DOHH2 (cell line): ENCODE measurements around the gene KIF26B.

ENCODE experiments used
- H3F3A ChIP-seq: fragments of 200-600 bp; sonication (generic), shearing (Covaris generic); 2 replicates; pipeline ENCODE4 v1.6.0; 2016; ENCODE audit warnings: antibody characterized with exemption, mild to moderate bottlenecking; ENCODE audit not compliant: control insufficient read depth, insufficient read depth
- H3K27ac ChIP-seq: fragments of 200-600 bp; sonication (generic); 2 replicates; pipeline ENCODE4 v1.5.1; 2014; ENCODE audit warnings: low read depth, mild to moderate bottlenecking, low read length, moderate library complexity
- H3K27me3 ChIP-seq: fragments of 200-600 bp; sonication (generic); 2 replicates; pipeline ENCODE4 v1.6.1; 2014; ENCODE audit warnings: mild to moderate bottlenecking, low read length, mixed read lengths; ENCODE audit not compliant: control insufficient read depth
- H3K36me3 ChIP-seq: fragments of 200-600 bp; sonication (generic); 2 replicates; pipeline ENCODE4 v1.6.1; 2014; ENCODE audit warnings: mild to moderate bottlenecking, low read length, moderate library complexity, mixed read lengths; ENCODE audit not compliant: control insufficient read depth
- H3K4me1 ChIP-seq: fragments of 200-600 bp; sonication (generic); 2 replicates; pipeline ENCODE4 v1.6.1; 2014; ENCODE audit warnings: mild to moderate bottlenecking, low read length, mixed read lengths; ENCODE audit not compliant: control insufficient read depth
- H3K4me2 ChIP-seq: fragments of 200-600 bp; sonication (generic); 2 replicates; pipeline ENCODE4 v1.6.0; 2014; ENCODE audit warnings: mild to moderate bottlenecking, low read length, moderate library complexity
- H3K4me3 ChIP-seq: fragments of 200-600 bp; sonication (generic); 2 replicates; pipeline ENCODE4 v1.5.1; 2014; ENCODE audit warnings: mild to moderate bottlenecking, low read length, mixed read lengths
- H3K79me2 ChIP-seq: fragments of 200-600 bp; sonication (generic); 2 replicates; pipeline ENCODE4 v1.6.1; 2014; ENCODE audit warnings: mild to moderate bottlenecking, low read length, mixed read lengths; ENCODE audit not compliant: control insufficient read depth
- H3K9me2 ChIP-seq: fragments of 200-600 bp; sonication (generic); replicated peaks from 2 replicates; pipeline ENCODE4 v1.6.1; 2014; ENCODE audit warnings: mild to moderate bottlenecking, low read length, mixed read lengths; ENCODE audit not compliant: control insufficient read depth
- H3K9me3 ChIP-seq: fragments of 200-600 bp; sonication (generic); 2 replicates; pipeline ENCODE4 v1.6.1; 2014; ENCODE audit warnings: antibody characterized with exemption, low read length, mixed read lengths; ENCODE audit not compliant: control insufficient read depth, insufficient read depth
- H4K20me1 ChIP-seq: fragments of 200-600 bp; sonication (generic); 2 replicates; pipeline ENCODE4 v1.6.0; 2014; ENCODE audit warnings: low read depth, mild to moderate bottlenecking, antibody characterized with exemption, low read length, moderate library complexity; ENCODE audit not compliant: control insufficient read depth, insufficient read depth
- EZH2phosphoT487 ChIP-seq: fragments of 200-600 bp; sonication (generic); IDR thresholded peaks from 2 replicates; pipeline ENCODE4 v1.6.1; 2017; ENCODE audit warnings: borderline replicate concordance, mild to moderate bottlenecking, antibody characterized with exemption, low read length, moderate library complexity, mixed read lengths
- TF ChIP-seq, protein P1 (sequence below): fragments of 200-600 bp; sonication (generic); IDR thresholded peaks from one replicate; pipeline ENCODE4 v1.5.1; 2014; ENCODE audit warnings: antibody characterized with exemption, mild to moderate bottlenecking, low read depth, low read length; ENCODE audit not compliant: poor library complexity, severe bottlenecking

KIF26B gene

DNA sequence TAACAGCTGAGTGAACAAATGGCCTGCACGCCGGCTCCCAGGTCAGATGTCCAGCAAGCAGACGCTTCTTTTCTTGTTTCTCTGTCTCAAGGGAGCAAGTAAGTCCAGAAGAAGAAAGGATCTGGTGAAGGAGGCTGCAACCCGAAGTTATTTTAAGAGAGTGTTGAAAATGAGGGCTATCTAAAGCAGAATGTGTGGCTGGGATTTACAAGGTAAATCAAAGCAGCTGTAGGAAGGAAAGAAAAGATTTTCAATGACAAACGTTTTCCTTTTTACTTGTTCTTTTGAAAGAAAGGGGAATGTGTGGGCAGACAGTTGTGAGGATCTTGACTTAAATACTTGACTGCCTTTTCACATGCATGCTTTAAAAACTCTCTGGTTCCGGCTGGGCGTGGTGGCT, 311.5 kb downstream of the KIF26B start:
- 0 out of 2 replicates have a peak, but pooled peaks cover 2% of the 10 kb centered on the region for H3K27me3 ChIP-seq

DNA sequence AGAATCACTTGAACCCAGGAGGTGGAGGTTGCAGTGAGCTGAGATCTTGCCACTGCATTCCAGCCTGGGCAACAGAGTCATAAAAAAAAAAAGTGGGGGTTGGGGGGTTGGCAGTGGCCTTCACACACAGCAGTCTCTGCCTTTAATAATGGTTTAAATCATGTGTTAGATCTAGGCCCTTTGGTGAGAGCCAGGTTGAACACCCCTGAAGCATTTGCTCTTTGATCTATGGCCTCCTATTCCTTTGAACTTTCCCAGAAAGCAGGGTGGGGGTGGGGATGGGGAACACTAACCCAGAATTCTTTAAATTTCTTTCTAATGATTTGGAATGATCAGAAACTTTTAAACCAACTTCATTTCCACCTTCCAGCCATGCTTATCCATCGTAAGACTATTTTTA, 313.0 kb downstream of the KIF26B start:
- Histone ChIP-seq H3K9me3 (no peaks in the 10 kb centered on the region), H3K27ac (no peak overlapping the region), H3K9me2 (no peaks in the 10 kb centered on the region), H3K27me3 (0 out of 2 replicates have a peak, but pooled peaks cover 2% of the 10 kb centered on the region), H3K4me1 (no peaks in the 10 kb centered on the region), H3K36me3 (no peaks in the 10 kb centered on the region), H4K20me1 (no peaks in the 10 kb centered on the region), H3K79me2 (no peaks in the 10 kb centered on the region), H3F3A (no peaks in the 10 kb centered on the region), H3K4me3 (no peak overlapping the region), H3K4me2 (no peak overlapping the region)
- no peak for TF ChIP-seq EZH2phosphoT487
- TF ChIP-seq, protein P1, sequence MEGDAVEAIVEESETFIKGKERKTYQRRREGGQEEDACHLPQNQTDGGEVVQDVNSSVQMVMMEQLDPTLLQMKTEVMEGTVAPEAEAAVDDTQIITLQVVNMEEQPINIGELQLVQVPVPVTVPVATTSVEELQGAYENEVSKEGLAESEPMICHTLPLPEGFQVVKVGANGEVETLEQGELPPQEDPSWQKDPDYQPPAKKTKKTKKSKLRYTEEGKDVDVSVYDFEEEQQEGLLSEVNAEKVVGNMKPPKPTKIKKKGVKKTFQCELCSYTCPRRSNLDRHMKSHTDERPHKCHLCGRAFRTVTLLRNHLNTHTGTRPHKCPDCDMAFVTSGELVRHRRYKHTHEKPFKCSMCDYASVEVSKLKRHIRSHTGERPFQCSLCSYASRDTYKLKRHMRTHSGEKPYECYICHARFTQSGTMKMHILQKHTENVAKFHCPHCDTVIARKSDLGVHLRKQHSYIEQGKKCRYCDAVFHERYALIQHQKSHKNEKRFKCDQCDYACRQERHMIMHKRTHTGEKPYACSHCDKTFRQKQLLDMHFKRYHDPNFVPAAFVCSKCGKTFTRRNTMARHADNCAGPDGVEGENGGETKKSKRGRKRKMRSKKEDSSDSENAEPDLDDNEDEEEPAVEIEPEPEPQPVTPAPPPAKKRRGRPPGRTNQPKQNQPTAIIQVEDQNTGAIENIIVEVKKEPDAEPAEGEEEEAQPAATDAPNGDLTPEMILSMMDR: no peak

More for the DNA sequence above, 311.5 kb downstream of the KIF26B start:
- Histone ChIP-seq H4K20me1 (no peaks in the 10 kb centered on the region), H3F3A (no peaks in the 10 kb centered on the region), H3K4me3 (no peak overlapping the region), H3K9me2 (no peaks in the 10 kb centered on the region), H3K4me2 (no peak overlapping the region), H3K36me3 (no peaks in the 10 kb centered on the region), H3K79me2 (no peaks in the 10 kb centered on the region), H3K9me3 (no peaks in the 10 kb centered on the region), H3K27ac (no peak overlapping the region), H3K4me1 (no peaks in the 10 kb centered on the region)
- no peak for TF ChIP-seq EZH2phosphoT487
- TF ChIP-seq, protein P1: no peak

DNA sequence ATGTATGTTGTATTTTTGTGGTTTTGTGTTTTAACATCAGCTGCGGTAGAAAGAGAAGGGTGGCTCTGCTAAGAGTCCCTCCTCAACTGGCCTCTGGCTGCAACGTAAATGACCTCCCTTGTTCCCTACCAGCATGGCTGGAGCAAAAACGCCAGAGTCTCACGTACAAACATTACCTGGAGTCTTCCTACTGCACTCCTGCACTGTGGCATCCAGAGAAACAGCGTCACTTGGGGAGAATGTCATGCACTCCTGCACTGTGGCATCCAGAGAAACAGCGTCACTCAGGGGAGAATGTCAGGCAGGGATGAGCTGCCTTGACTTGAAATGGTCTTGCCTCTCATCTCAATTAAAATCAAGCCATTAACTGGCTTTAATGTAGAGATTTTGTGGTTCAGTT, 314.2 kb downstream of the KIF26B start:
- Histone ChIP-seq H3K9me2 (no peaks in the 10 kb centered on the region), H3K4me3 (no peak overlapping the region), H3K27me3 (0 out of 2 replicates have a peak, but pooled peaks cover 2% of the 10 kb centered on the region), H3K4me1 (no peaks in the 10 kb centered on the region), H3K36me3 (no peaks in the 10 kb centered on the region), H3F3A (no peaks in the 10 kb centered on the region), H3K9me3 (no peaks in the 10 kb centered on the region), H3K4me2 (no peak overlapping the region), H4K20me1 (no peaks in the 10 kb centered on the region), H3K79me2 (no peaks in the 10 kb centered on the region), H3K27ac (no peak overlapping the region)
- TF ChIP-seq, protein P1: no peak
- TF ChIP-seq EZH2phosphoT487: no peak

DNA sequence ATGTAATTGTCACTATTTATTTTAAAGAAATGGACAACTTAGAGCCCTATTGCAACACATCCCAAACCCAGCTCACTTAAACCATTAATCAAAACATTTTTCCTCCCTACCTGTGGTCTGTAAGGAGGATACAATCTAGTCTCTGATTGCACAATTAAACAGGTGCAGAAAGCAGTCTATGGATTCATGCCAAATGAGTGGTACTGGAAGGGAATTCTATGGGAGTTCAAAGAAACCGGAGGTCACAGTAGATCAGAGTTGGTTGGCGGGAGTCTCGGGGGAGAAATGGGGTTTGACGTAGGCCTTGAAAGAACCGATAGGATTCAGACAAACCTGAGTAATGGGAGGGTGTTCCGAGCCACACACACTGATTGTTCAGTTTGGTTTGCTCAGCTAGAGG, 314.9 kb downstream of the KIF26B start:
- no peak for TF ChIP-seq EZH2phosphoT487
- TF ChIP-seq, protein P1: no peak
- Histone ChIP-seq H3K79me2 (no peaks in the 10 kb centered on the region), H3K27me3 (0 out of 2 replicates have a peak, but pooled peaks cover 2% of the 10 kb centered on the region), H3K27ac (no peak overlapping the region), H3K4me2 (no peak overlapping the region), H3F3A (no peaks in the 10 kb centered on the region), H4K20me1 (no peaks in the 10 kb centered on the region), H3K4me3 (no peak overlapping the region), H3K4me1 (no peaks in the 10 kb centered on the region), H3K9me2 (no peaks in the 10 kb centered on the region), H3K9me3 (no peaks in the 10 kb centered on the region), H3K36me3 (no peaks in the 10 kb centered on the region)
